ENCODE results near the gene PTPN6.

- TF ChIP-seq LEF1 (IDR thresholded peaks at IDR 0.05; ENCODE audit: borderline replicate concordance) (no peak), BHLHE40 (IDR thresholded peaks at IDR 0.05; ENCODE audit: borderline replicate concordance) (no peak), SUZ12 (IDR thresholded peaks at IDR 0.05) (no peak), ELF4 (IDR thresholded peaks at IDR 0.05) (no peak), CTBP1 (IDR thresholded peaks at IDR 0.05; ENCODE audit: borderline replicate concordance) (no peak), ARNT (IDR thresholded peaks at IDR 0.05) (no peak), ZNF384 (IDR thresholded peaks at IDR 0.05) (no peak), FOXM1 (IDR thresholded peaks at IDR 0.05; ENCODE audit: borderline replicate concordance) (no peak), HDGF (IDR thresholded peaks at IDR 0.05; ENCODE audit: borderline replicate concordance) (no peak), FOXA1 (IDR thresholded peaks at IDR 0.05) (no peak), PKNOX1 (IDR thresholded peaks at IDR 0.05) (no peak), SP1 (IDR thresholded peaks at IDR 0.05) (no peak), L3MBTL2 (conservative IDR thresholded peaks at IDR 0.05) (no peak), FOXK2 (IDR thresholded peaks at IDR 0.05) (no peak)
Measured at GRCh38 chr12:6952863-6953441, 1.8 kb downstream of the PTPN6 start.

All from HEK293T (cell line).